ENCODE results near the gene DIDO1.

DIDO1 gene

GRCh38 chr20:62873280-62873679 lies 53.0 kb downstream of the DIDO1 start:
- Histone ChIP-seq H3F3A (ENCODE audit: insufficient read depth, low read length) (no peaks in the 10 kb centered on the region), H3K27me3 (replicated peaks; ENCODE audit: insufficient read depth, low read length) (peaks cover 19% of the 10 kb centered on the region), H3K4me2 (ENCODE audit: low read depth, low read length) (no peak overlapping the region), H4K20me1 (ENCODE audit: insufficient read depth, low read length) (no peaks in the 10 kb centered on the region), H3K9ac (ENCODE audit: low read length) (no peak overlapping the region), H3K4me1 (ENCODE audit: low read length) (0 out of 2 replicates have a peak, but pooled peaks cover 5% of the 10 kb centered on the region), H3K36me3 (replicated peaks; ENCODE audit: insufficient read depth, low read length) (no peaks in the 10 kb centered on the region), H3K79me2 (ENCODE audit: low read length) (no peaks in the 10 kb centered on the region), H3K9me3 (replicated peaks; ENCODE audit: insufficient read depth, low read length) (no peaks in the 10 kb centered on the region), H3K4me3 (ENCODE audit: low read length) (no peak overlapping the region), H3K27ac (ENCODE audit: low read length) (no peak overlapping the region), H2AFZ (ENCODE audit: low read length) (no peak overlapping the region), H3K9me2 (replicated peaks; ENCODE audit: insufficient read depth, low read length) (no peaks in the 10 kb centered on the region)
- DNase-seq = no peak
- no peak for TF ChIP-seq EZH2 (optimal IDR thresholded peaks at IDR 0.05; ENCODE audit: low read depth, low read length)
- TF ChIP-seq EZH2phosphoT487 (IDR thresholded peaks at IDR 0.05; ENCODE audit: low read length) = no peak
- no peak for TF ChIP-seq CTCF (IDR thresholded peaks at IDR 0.05; ENCODE audit: low read length)

DNA sequence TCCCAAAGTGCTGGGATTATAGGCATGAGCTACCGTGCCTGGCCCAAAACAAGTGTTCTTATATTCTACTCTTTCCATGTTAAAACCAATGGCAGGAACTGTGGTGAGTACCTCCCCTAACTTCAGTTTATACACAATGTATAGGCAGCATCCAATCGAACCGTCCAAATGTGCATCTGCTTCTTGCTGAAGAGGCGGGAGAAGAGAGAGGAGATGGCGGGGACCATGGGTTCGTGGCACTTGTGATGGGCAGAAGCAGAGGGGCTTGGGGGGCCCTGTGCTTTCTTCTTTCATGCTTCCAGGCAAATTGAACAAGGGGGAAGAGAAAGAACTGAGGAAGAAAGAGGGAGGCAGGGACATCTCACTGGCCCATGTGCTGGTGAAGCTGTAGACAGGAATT lies 53.4 kb downstream of the DIDO1 start:
- Histone ChIP-seq H3K4me3 (ENCODE audit: low read length) (no peak overlapping the region), H4K20me1 (ENCODE audit: insufficient read depth, low read length) (no peaks in the 10 kb centered on the region), H3K36me3 (replicated peaks; ENCODE audit: insufficient read depth, low read length) (no peaks in the 10 kb centered on the region), H3F3A (ENCODE audit: insufficient read depth, low read length) (no peaks in the 10 kb centered on the region), H3K27me3 (replicated peaks; ENCODE audit: insufficient read depth, low read length) (peaks cover 22% of the 10 kb centered on the region), H3K4me1 (ENCODE audit: low read length) (0 out of 2 replicates have a peak, but pooled peaks cover 5% of the 10 kb centered on the region), H3K9me2 (replicated peaks; ENCODE audit: insufficient read depth, low read length) (no peaks in the 10 kb centered on the region), H3K27ac (ENCODE audit: low read length) (no peak overlapping the region), H3K4me2 (ENCODE audit: low read depth, low read length) (no peak overlapping the region), H2AFZ (ENCODE audit: low read length) (no peak overlapping the region), H3K9ac (ENCODE audit: low read length) (no peak overlapping the region), H3K79me2 (ENCODE audit: low read length) (no peaks in the 10 kb centered on the region), H3K9me3 (replicated peaks; ENCODE audit: insufficient read depth, low read length) (no peaks in the 10 kb centered on the region)
- TF ChIP-seq CTCF (IDR thresholded peaks at IDR 0.05; ENCODE audit: low read length) (no peak), EZH2 (optimal IDR thresholded peaks at IDR 0.05; ENCODE audit: low read depth, low read length) (no peak), EZH2phosphoT487 (IDR thresholded peaks at IDR 0.05; ENCODE audit: low read length) (no peak)
- no peak for DNase-seq

GRCh38 chr20:62872184-62872847 lies 54.0 kb downstream of the DIDO1 start:
- Histone ChIP-seq H3K27ac (ENCODE audit: low read length) (no peak overlapping the region), H3F3A (ENCODE audit: insufficient read depth, low read length) (no peaks in the 10 kb centered on the region), H3K4me2 (ENCODE audit: low read depth, low read length) (no peak overlapping the region), H3K79me2 (ENCODE audit: low read length) (no peaks in the 10 kb centered on the region), H3K4me3 (ENCODE audit: low read length) (no peak overlapping the region), H3K9ac (ENCODE audit: low read length) (no peak overlapping the region), H3K36me3 (replicated peaks; ENCODE audit: insufficient read depth, low read length) (no peaks in the 10 kb centered on the region), H3K4me1 (ENCODE audit: low read length) (0 out of 2 replicates have a peak, but pooled peaks cover 5% of the 10 kb centered on the region), H3K27me3 (replicated peaks; ENCODE audit: insufficient read depth, low read length) (peaks cover 25% of the 10 kb centered on the region), H3K9me3 (replicated peaks; ENCODE audit: insufficient read depth, low read length) (no peaks in the 10 kb centered on the region), H2AFZ (ENCODE audit: low read length) (no peak overlapping the region), H4K20me1 (ENCODE audit: insufficient read depth, low read length) (no peaks in the 10 kb centered on the region), H3K9me2 (replicated peaks; ENCODE audit: insufficient read depth, low read length) (no peaks in the 10 kb centered on the region)
- no peak for DNase-seq
- TF ChIP-seq EZH2 (optimal IDR thresholded peaks at IDR 0.05; ENCODE audit: low read depth, low read length) = no peak
- no peak for TF ChIP-seq CTCF (IDR thresholded peaks at IDR 0.05; ENCODE audit: low read length)
